HEK293 (cell line): ENCODE results near the gene PSMA2.

Experiments
- CTCF ChIA-PET: fragments of 350-600 bp; formaldehyde crosslinking; extraction: SDS; loops from one replicate; lab custom pipeline; 2021; ENCODE audit warnings: antibody characterized with exemption; lab: Yijun Ruan, JAX
- POLR2A ChIA-PET: fragments of 300-600 bp; formaldehyde crosslinking; extraction: SDS; loops from one replicate; lab custom pipeline; 2020; ENCODE audit warnings: antibody characterized with exemption, inconsistent platforms; lab: Yijun Ruan, JAX
- H3K27ac ChIP-seq: fragments of 200-500 bp; sonication (Bioruptor generic); 2 replicates; pipeline ENCODE4 v1.5.1; 2014; ENCODE audit warnings: low read depth, low read length, control low read depth, inconsistent platforms; ENCODE audit errors: extremely low read depth
- H3K36me3 ChIP-seq, 2 experiments: fragments of 200-500 bp in 1 of 2; sonication (Bioruptor generic) in 1 of 2; 1 replicate in 1 of 2; 2 replicates in 1 of 2; pipeline ENCODE4 v1.5.1; 2014 to 2017; ENCODE audit warnings: inconsistent platforms in 2 of 2, low read length in 2 of 2; ENCODE audit not compliant: control insufficient read depth in 2 of 2, insufficient read depth in 1 of 2
- H3K4me1 ChIP-seq: fragments of 200-500 bp; sonication (Bioruptor generic); 2 replicates; pipeline ENCODE4 v1.5.1; 2014; ENCODE audit warnings: mild to moderate bottlenecking, low read length, inconsistent platforms; ENCODE audit not compliant: control insufficient read depth, insufficient read depth
- H3K4me3 ChIP-seq: 2 replicates; pipeline ENCODE4 v1.5.1; 2011; ENCODE audit warnings: low read depth, mild to moderate bottlenecking, control low read depth, low read length, moderate library complexity
- H3K9me3 ChIP-seq: fragments of 200-500 bp; sonication (Bioruptor generic); 2 replicates; pipeline ENCODE4 v1.5.1; 2014; ENCODE audit warnings: low read depth, low read length, inconsistent platforms; ENCODE audit not compliant: control insufficient read depth, insufficient read depth
- EGR2 ChIP-seq: fragments of 450-650 bp; formaldehyde crosslinking; IDR thresholded peaks from 2 replicates; pipeline ENCODE4 v1.5.1; 2016; ENCODE audit warnings: low read depth, missing biosample characterization, missing genetic modification characterization
- HOXC10 ChIP-seq: sonication (generic); formaldehyde crosslinking; IDR thresholded peaks from 2 replicates; pipeline ENCODE4 v1.8.1; 2023; ENCODE audit warnings: mild to moderate bottlenecking, missing genetic modification reagents
- KLF1 ChIP-seq: fragments of 450-650 bp; formaldehyde crosslinking; IDR thresholded peaks from 2 replicates; pipeline ENCODE4 v1.5.1; 2016; ENCODE audit warnings: missing biosample characterization, missing genetic modification characterization
- KLF7 ChIP-seq: fragments of 450-650 bp; formaldehyde crosslinking; IDR thresholded peaks from 2 replicates; pipeline ENCODE4 v1.5.1; 2016; ENCODE audit warnings: missing biosample characterization, missing genetic modification characterization, borderline replicate concordance
- MEIS1 ChIP-seq: sonication (generic); formaldehyde crosslinking; IDR thresholded peaks from 2 replicates; pipeline ENCODE4 v1.8.1; 2022; ENCODE audit warnings: missing genetic modification reagents, mild to moderate bottlenecking, borderline replicate concordance
- OVOL3 ChIP-seq: fragments of 450-650 bp; formaldehyde crosslinking; IDR thresholded peaks from 2 replicates; pipeline ENCODE4 v1.5.1; 2016; ENCODE audit warnings: missing biosample characterization, missing genetic modification characterization
- PRDM1 ChIP-seq: fragments of 450-650 bp; formaldehyde crosslinking; IDR thresholded peaks from 2 replicates; pipeline ENCODE4; 2016; ENCODE audit warnings: missing biosample characterization, missing genetic modification characterization
- PRDM10 ChIP-seq: fragments of 450-650 bp; formaldehyde crosslinking; IDR thresholded peaks from 2 replicates; pipeline ENCODE4 v1.5.1; 2016; ENCODE audit warnings: missing biosample characterization, missing genetic modification characterization
- REST ChIP-seq: fragments of 450-650 bp; formaldehyde crosslinking; IDR thresholded peaks from 2 replicates; pipeline ENCODE4 v1.5.1; 2016; ENCODE audit warnings: missing biosample characterization, missing genetic modification characterization
- TRIM28 ChIP-seq: IDR thresholded peaks from 2 replicates; pipeline ENCODE4 v1.6.1; 2011; ENCODE audit warnings: low read length, control low read depth, borderline replicate concordance
- ZNF138 ChIP-seq: fragments of 450-650 bp; formaldehyde crosslinking; IDR thresholded peaks from 2 replicates; pipeline ENCODE4 v1.5.1; 2016; ENCODE audit warnings: missing biosample characterization, missing genetic modification characterization, borderline replicate concordance
- ZNF280D ChIP-seq: fragments of 450-650 bp; formaldehyde crosslinking; IDR thresholded peaks from 2 replicates; pipeline ENCODE4 v1.5.1; 2016; ENCODE audit warnings: missing biosample characterization, missing genetic modification characterization
- ZNF311 ChIP-seq: fragments of 450-650 bp; formaldehyde crosslinking; IDR thresholded peaks from 2 replicates; pipeline ENCODE4 v1.5.1; 2017; ENCODE audit warnings: missing biosample characterization, missing genetic modification characterization, borderline replicate concordance
- ZNF391 ChIP-seq: fragments of 450-650 bp; formaldehyde crosslinking; IDR thresholded peaks from 2 replicates; pipeline ENCODE4 v1.5.1; 2016; ENCODE audit warnings: low read depth, missing biosample characterization, missing genetic modification characterization, borderline replicate concordance
- ZNF514 ChIP-seq: fragments of 450-650 bp; formaldehyde crosslinking; IDR thresholded peaks from 2 replicates; pipeline ENCODE4 v1.5.1; 2016; ENCODE audit warnings: missing biosample characterization, missing genetic modification characterization
- ZNF549 ChIP-seq: fragments of 450-650 bp; IDR thresholded peaks from 2 replicates; pipeline ENCODE4 v1.5.1; 2018; ENCODE audit warnings: missing biosample characterization, missing genetic modification characterization, mild to moderate bottlenecking, inconsistent platforms, moderate library complexity
- ZNF555 ChIP-seq: fragments of 450-650 bp; formaldehyde crosslinking; conservative IDR thresholded peaks from 2 replicates; pipeline ENCODE4 v1.5.1; 2017; ENCODE audit warnings: missing biosample characterization, mild to moderate bottlenecking, missing genetic modification characterization, inconsistent platforms
- ZNF580 ChIP-seq: fragments of 450-650 bp; formaldehyde crosslinking; IDR thresholded peaks from 2 replicates; pipeline ENCODE4 v1.5.1; 2016; ENCODE audit warnings: missing biosample characterization, missing genetic modification characterization
- ZNF585B ChIP-seq: fragments of 450-650 bp; formaldehyde crosslinking; IDR thresholded peaks from 2 replicates; pipeline ENCODE4 v1.5.1; 2016; ENCODE audit warnings: missing biosample characterization, missing genetic modification characterization
- ZNF639 ChIP-seq: fragments of 450-650 bp; formaldehyde crosslinking; IDR thresholded peaks from 2 replicates; pipeline ENCODE4 v1.5.1; 2016; ENCODE audit warnings: missing biosample characterization, missing genetic modification characterization
- ZNF837 ChIP-seq: fragments of 450-650 bp; formaldehyde crosslinking; IDR thresholded peaks from 2 replicates; pipeline ENCODE4 v1.5.1; 2016; ENCODE audit warnings: missing biosample characterization, missing genetic modification characterization

PSMA2 gene

GRCh38 chr7:42939457-42940240, 7.7 kb upstream of the PSMA2 start (continued):
- no peak for TF ChIP-seq KLF1 (tag by site-specific recombination)
- no peak for TF ChIP-seq ZNF837 (tag by site-specific recombination)
- no peak for TF ChIP-seq ZNF280D
- no peak for TF ChIP-seq ZNF549
- no peak for TF ChIP-seq HOXC10 (CRISPR knock-in tag)

GRCh38 chr7:42935861-42936260, 3.9 kb upstream of the PSMA2 start:
- H3K36me3 ChIP-seq: peaks cover 30 to 47% of the 10 kb centered on the region in 2 experiments
- CTCF ChIA-PET: interaction anchor here (0.7 to 1.5 kb wide), 5 partner anchors 19 to 742 kb away, joined by 3 to 7 read pairs (median 6); no protein-coding TSS in a partner anchor
- H3K27ac ChIP-seq: no peak overlapping the region
- H3K9me3 ChIP-seq: no peaks in the 10 kb centered on the region
- no peaks in the 10 kb centered on the region for H3K4me1 ChIP-seq
- POLR2A ChIA-PET: no interaction called here
- TF ChIP-seq REST (tag by site-specific recombination): no peak
- no peak for TF ChIP-seq ZNF585B (tag by site-specific recombination)
- no peak for TF ChIP-seq KLF7 (tag by site-specific recombination)
- no peak for TF ChIP-seq ZNF580 (tag by site-specific recombination)
- TF ChIP-seq EGR2: no peak
- no peak for TF ChIP-seq ZNF639 (tag by site-specific recombination)
- TF ChIP-seq OVOL3 (tag by site-specific recombination): no peak
- TF ChIP-seq TRIM28: no peak
- no peak for TF ChIP-seq ZNF555 (tag by site-specific recombination)
- no peak for TF ChIP-seq ZNF311 (tag by site-specific recombination)
- no peak for TF ChIP-seq PRDM10 (tag by site-specific recombination)
- TF ChIP-seq PRDM1 (tag by site-specific recombination): no peak
- no peak for TF ChIP-seq ZNF514
- no peak for TF ChIP-seq MEIS1 (CRISPR knock-in tag)
- no peak for TF ChIP-seq ZNF391 (tag by site-specific recombination)
- no peak for TF ChIP-seq ZNF138 (tag by site-specific recombination)
- H3K4me3 ChIP-seq: no peak overlapping the region
